Body of pancreas (tissue), 4 donors: Measurements from ENCODE around the gene YY1AP1. TPM values are rescaled to one million over a fixed set of nuclear protein-coding genes. Genes with fewer than 3 reads are reported as not detected.
"Not testable (repeated sequence)": the region's sequence is repeated elsewhere in the genome, so short reads cannot be mapped to it uniquely, and the experiment has no call there.

ENCODE experiments used
- ATAC-seq: fragments of 150-250 bp; one replicate; pipeline ENCODE4 v1.9.1; 2016
- DNase-seq, 4 donors: peaks; one replicate each; pipeline ENCODE4 v3.0.0-alpha.2; 2019
- H3K27ac ChIP-seq, 4 donors: fragments of 200-600 bp; sonication (generic); 1 replicate in 3 of 4; 2 replicates in 1 of 4; pipeline versions ENCODE4 v1.5.1 to v1.6.1; 2016 to 2019; ENCODE audit warnings: mild to moderate bottlenecking in 1 of 4, mixed read lengths in 1 of 4, moderate library complexity in 1 of 4
- H3K27me3 ChIP-seq, 2 donors: fragments of 200-600 bp; sonication (generic); one replicate each; pipeline ENCODE4 v1.6.0; 2016; ENCODE audit warnings: mild to moderate bottlenecking in 1 of 2
- H3K36me3 ChIP-seq, 2 donors: fragments of 200-600 bp; sonication (generic); replicated peaks in 1 of 2; 2 replicates each; pipeline ENCODE4 v1.5.1; 2016; ENCODE audit warnings: low read depth in 2 of 2; ENCODE audit not compliant: insufficient read depth in 1 of 2
- H3K4me1 ChIP-seq: fragments of 200-600 bp; sonication (generic); one replicate; pipeline ENCODE4 v1.6.0; 2016
- H3K4me3 ChIP-seq, 2 donors: fragments of 200-600 bp; sonication (generic); 1 replicate in 1 of 2; 2 replicates in 1 of 2; pipeline ENCODE4 v1.5.1; 2016 to 2019
- H3K9me3 ChIP-seq, 3 donors: fragments of 200-600 bp; sonication (generic); 1 replicate in 2 of 3; 2 replicates in 1 of 3; pipeline ENCODE4 v1.5.1; 2016
- POLR2A ChIP-seq, 3 donors: fragments of 450-650 bp; IDR thresholded peaks; one replicate each; pipeline ENCODE4 v1.6.1; 2016; ENCODE audit warnings: antibody characterized with exemption in 3 of 3, mild to moderate bottlenecking in 2 of 3
- WGBS, 2 donors: methylation state at CpG; one replicate each; pipeline ENCODE4 v1.1.5; 2017; 5-methylcytosine and 5-hydroxymethylcytosine counted together
- intact Hi-C: fragments of 100-400 bp; cut with DNase I; formaldehyde crosslinking; loops from one replicate; pipeline ENCODE4 v1.15.1; 2023
- total RNA-seq, 2 donors: library from RNA; depleted of rRNA; stranded (reverse); fragments of >200 nt; gene quantifications; one replicate each; pipeline ENCODE4 v1.1.0, GENCODE V29; 2016
- TF ChIP-seq, protein P1 (sequence below), 7 experiments: fragments of 450-650 bp in 4 of 7; fragments of 200-600 bp in 3 of 7; sonication (generic) in 3 of 7; IDR thresholded peaks; one replicate each; pipeline ENCODE4 v1.5.1; 2016 to 2019; ENCODE audit warnings: antibody characterized with exemption in 7 of 7

The YY1AP1 gene
- total RNA-seq, 2 donors from 2014 or later = 40.5 to 90.6 TPM

GRCh38 chr1:155671750-155672149 is 16.8 kb downstream of the YY1AP1 start:
- Histone ChIP-seq H3K4me3 (no peak overlapping the region), H3K36me3 (peaks cover 6 to 61% of the 10 kb centered on the region in 2 donors), H3K27ac (no peak overlapping the region), H3K9me3 (no peaks in the 10 kb centered on the region), H3K4me1 (no peaks in the 10 kb centered on the region), H3K27me3 (no peaks in the 10 kb centered on the region)
- intact Hi-C loops = no loop called here
- 45 to 53% methylated on average over 4 of the region's 4 CpGs for WGBS, 2 donors
- TF ChIP-seq, protein P1, sequence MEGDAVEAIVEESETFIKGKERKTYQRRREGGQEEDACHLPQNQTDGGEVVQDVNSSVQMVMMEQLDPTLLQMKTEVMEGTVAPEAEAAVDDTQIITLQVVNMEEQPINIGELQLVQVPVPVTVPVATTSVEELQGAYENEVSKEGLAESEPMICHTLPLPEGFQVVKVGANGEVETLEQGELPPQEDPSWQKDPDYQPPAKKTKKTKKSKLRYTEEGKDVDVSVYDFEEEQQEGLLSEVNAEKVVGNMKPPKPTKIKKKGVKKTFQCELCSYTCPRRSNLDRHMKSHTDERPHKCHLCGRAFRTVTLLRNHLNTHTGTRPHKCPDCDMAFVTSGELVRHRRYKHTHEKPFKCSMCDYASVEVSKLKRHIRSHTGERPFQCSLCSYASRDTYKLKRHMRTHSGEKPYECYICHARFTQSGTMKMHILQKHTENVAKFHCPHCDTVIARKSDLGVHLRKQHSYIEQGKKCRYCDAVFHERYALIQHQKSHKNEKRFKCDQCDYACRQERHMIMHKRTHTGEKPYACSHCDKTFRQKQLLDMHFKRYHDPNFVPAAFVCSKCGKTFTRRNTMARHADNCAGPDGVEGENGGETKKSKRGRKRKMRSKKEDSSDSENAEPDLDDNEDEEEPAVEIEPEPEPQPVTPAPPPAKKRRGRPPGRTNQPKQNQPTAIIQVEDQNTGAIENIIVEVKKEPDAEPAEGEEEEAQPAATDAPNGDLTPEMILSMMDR (IDR thresholded peaks at IDR 0.05) = no peak
- TF ChIP-seq POLR2A (IDR thresholded peaks at IDR 0.05) = no peak
- DNase-seq = no peak
- no peak for ATAC-seq

DNA sequence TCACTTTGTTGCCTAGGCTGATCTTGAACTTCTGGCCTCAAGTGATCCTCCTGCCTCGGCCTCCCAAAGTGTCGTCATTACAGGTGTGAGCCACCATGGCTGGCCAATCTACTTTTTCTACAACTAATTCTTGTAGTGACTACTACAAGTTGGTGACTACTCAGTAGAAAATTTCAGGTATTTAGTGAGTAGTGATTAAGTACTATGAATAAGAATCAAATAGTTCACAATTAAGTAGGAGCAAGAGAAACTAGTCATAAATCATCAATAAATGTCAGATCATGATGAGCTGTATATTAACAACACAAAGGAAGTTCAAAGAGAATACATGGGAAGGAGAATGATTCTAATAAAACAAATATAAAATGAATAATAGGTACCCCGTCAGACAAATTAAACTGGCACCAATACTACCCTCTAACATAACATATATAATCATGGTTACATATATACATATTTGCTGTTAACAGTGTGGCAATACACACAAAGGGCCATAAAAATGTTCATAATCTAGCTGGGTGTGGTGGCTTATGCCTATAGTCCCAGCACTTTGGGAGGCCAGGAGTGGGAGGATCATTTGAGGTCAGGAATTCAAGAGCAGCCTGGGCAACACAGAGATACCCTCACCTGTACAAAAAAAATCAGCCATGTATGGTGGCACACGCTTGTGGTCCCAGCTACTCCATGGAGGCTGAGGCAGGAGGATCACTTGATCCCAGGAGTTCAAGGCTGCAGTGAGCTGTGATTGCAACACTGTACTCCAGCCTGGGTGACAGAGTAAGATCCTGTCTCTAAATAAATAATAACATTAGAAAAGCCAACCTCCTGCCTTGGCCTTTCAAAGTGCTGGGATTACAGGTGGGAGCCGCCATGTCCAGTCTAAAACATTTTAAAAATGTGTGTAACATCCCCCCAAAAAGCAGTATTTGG is 19.1 kb downstream of the YY1AP1 start:
- DNase-seq (no peak), ATAC-seq (no peak)
- H3K27me3 ChIP-seq = no peaks in the 10 kb centered on the region
- no peak overlapping the region for H3K27ac ChIP-seq
- intact Hi-C loops = no loop called here
- H3K4me3 ChIP-seq = no peak overlapping the region
- H3K4me1 ChIP-seq = no peaks in the 10 kb centered on the region
- TF ChIP-seq, protein P1 (IDR thresholded peaks at IDR 0.05) = no peak
- TF ChIP-seq POLR2A (IDR thresholded peaks at IDR 0.05) = no peak
- H3K36me3 ChIP-seq = peaks cover 6 to 57% of the 10 kb centered on the region in 2 donors
- WGBS, 2 donors = 97 to 100% methylated on average over 5 of the region's 5 CpGs
- no peaks in the 10 kb centered on the region for H3K9me3 ChIP-seq

GRCh38 chr1:155661239-155661638 is 27.3 kb downstream of the YY1AP1 start:
- H3K27ac ChIP-seq, H3K9me3 ChIP-seq, DNase-seq, intact Hi-C loops, H3K4me1 ChIP-seq, H3K27me3 ChIP-seq, ATAC-seq, H3K4me3 ChIP-seq: not testable (repeated sequence)
- H3K36me3 ChIP-seq = peaks cover 16 to 29% of the 10 kb centered on the region in 2 donors
- WGBS, 2 donors = 79 to 91% methylated on average over 3 to 4 of the region's 4 CpGs

- Histone ChIP-seq H3K36me3 (peaks cover 15 to 16% of the 10 kb centered on the region in 2 donors), H3K27me3 (no peaks in the 10 kb centered on the region), H3K4me3 (no peak overlapping the region), H3K9me3 (no peaks in the 10 kb centered on the region), H3K4me1 (no peaks in the 10 kb centered on the region), H3K27ac (no peak overlapping the region)
- ATAC-seq (no peak), DNase-seq (no peak)
- WGBS, 2 donors = 43 to 48% methylated on average over 2 of the region's 2 CpGs
- TF ChIP-seq, protein P1 (IDR thresholded peaks at IDR 0.05) = no peak
- intact Hi-C loops = no loop called here
Measured at GRCh38 chr1:155657463-155657862, 31.1 kb downstream of the YY1AP1 start.

- intact Hi-C loops = no loop called here
Measured at GRCh38 chr1:155652951-155653350, 35.6 kb downstream of the YY1AP1 start.

More at GRCh38 chr1:155652951-155653350, 35.6 kb downstream of the YY1AP1 start:
- Histone ChIP-seq H3K9me3 (no peaks in the 10 kb centered on the region), H3K27ac (no peak overlapping the region), H3K27me3 (no peaks in the 10 kb centered on the region), H3K4me1 (peaks cover 13% of the 10 kb centered on the region), H3K4me3 (no peak overlapping the region), H3K36me3 (no peaks in the 10 kb centered on the region)
- DNase-seq (no peak), ATAC-seq (no peak)
- WGBS, 2 donors = 79 to 88% methylated on average over 3 of the region's 3 CpGs
- no peak for TF ChIP-seq POLR2A (IDR thresholded peaks at IDR 0.05)
- TF ChIP-seq, protein P1 (IDR thresholded peaks at IDR 0.05) = no peak
